CD8-positive, alpha-beta memory T cell (primary cell): ENCODE results near the gene FAM163A. TPM values are rescaled to one million over a fixed set of nuclear protein-coding genes. Genes with fewer than 3 reads are reported as not detected.
"Not testable (repeated sequence)": the region's sequence is repeated elsewhere in the genome, so short reads cannot be mapped to it uniquely, and the experiment has no call there.

Source experiments
- CTCF ChIA-PET: fragments of 350-600 bp; sonication (Branson Sonifier 250); formaldehyde crosslinking; loops from one replicate; lab custom pipeline; 2021; ENCODE audit warnings: antibody characterized with exemption; lab: Charles Lee
- POLR2A ChIA-PET: fragments of 350-600 bp; sonication (Branson Sonifier 250); formaldehyde crosslinking; loops from one replicate; lab custom pipeline; 2021; ENCODE audit warnings: antibody characterized with exemption; lab: Charles Lee
- DNase-seq, 5 donors: peaks; one replicate each; pipeline versions ENCODE4 v3.0.0 to v3.0.0-alpha.2; 2020 to 2022; ENCODE audit warnings: mixed read lengths in 1 of 5
- H3K27ac ChIP-seq: one replicate; pipeline ENCODE4 v1.7.0; 2013; ENCODE audit warnings: low read depth, mild to moderate bottlenecking, low read length, moderate library complexity
- H3K27me3 ChIP-seq: 2 replicates; pipeline ENCODE4 v1.7.0; 2013; ENCODE audit warnings: low read length, mild to moderate bottlenecking; ENCODE audit not compliant: insufficient read depth, poor library complexity, severe bottlenecking
- H3K36me3 ChIP-seq: 2 replicates; pipeline ENCODE4 v1.7.0; 2013; ENCODE audit warnings: mild to moderate bottlenecking, low read length, moderate library complexity; ENCODE audit not compliant: insufficient read depth
- H3K4me1 ChIP-seq: 2 replicates; pipeline ENCODE4 v1.7.0; 2013; ENCODE audit warnings: mild to moderate bottlenecking, low read length, moderate library complexity; ENCODE audit not compliant: insufficient read depth
- H3K4me3 ChIP-seq: 2 replicates; pipeline ENCODE4 v1.7.0; 2013; ENCODE audit warnings: mild to moderate bottlenecking, low read length
- H3K9me3 ChIP-seq: 2 replicates; pipeline ENCODE4 v1.7.0; 2013; ENCODE audit warnings: mild to moderate bottlenecking, low read length
- H3K27ac Mint-ChIP-seq, 8 donors: one replicate each; pipeline ENCODE4 v1.8.0; 2020 to 2021; ENCODE audit warnings: mixed read lengths in 8 of 8, mild to moderate bottlenecking in 6 of 8, inconsistent platforms in 3 of 8, moderate library complexity in 3 of 8
- H3K27me3 Mint-ChIP-seq, 2 donors: one replicate each; pipeline ENCODE4 v1.8.0; 2020 to 2021; ENCODE audit warnings: mixed read lengths in 2 of 2, mild to moderate bottlenecking in 1 of 2, moderate library complexity in 1 of 2
- H3K36me3 Mint-ChIP-seq, 3 donors: one replicate each; pipeline ENCODE4 v1.8.0; 2020 to 2021; ENCODE audit warnings: mixed read lengths in 3 of 3, inconsistent platforms in 1 of 3, mild to moderate bottlenecking in 1 of 3
- H3K4me1 Mint-ChIP-seq, 3 donors: one replicate each; pipeline ENCODE4 v1.8.0; 2020 to 2021; ENCODE audit warnings: mixed read lengths in 3 of 3, inconsistent platforms in 1 of 3, mild to moderate bottlenecking in 1 of 3
- H3K4me3 Mint-ChIP-seq, 7 donors: one replicate each; pipeline ENCODE4 v1.8.0; 2020 to 2021; ENCODE audit warnings: mixed read lengths in 7 of 7, mild to moderate bottlenecking in 6 of 7, moderate library complexity in 4 of 7, inconsistent platforms in 2 of 7
- H3K9me3 Mint-ChIP-seq, 5 donors: one replicate each; pipeline ENCODE4 v1.8.0; 2020 to 2022; ENCODE audit warnings: mixed read lengths in 5 of 5, mild to moderate bottlenecking in 3 of 5, moderate library complexity in 2 of 5, inconsistent platforms in 1 of 5
- polyA plus RNA-seq: library from polyadenylated mRNA; unstranded; fragments of 300-500 nt; fragmentation: Illumina TruSeq; gene quantifications from one replicate; pipeline ENCODE4 v1.2.3, GENCODE V29; 2021
- total RNA-seq, 2 experiments: library from RNA; stranded (reverse); gene quantifications; one replicate each; pipeline ENCODE4 v1.2.3, GENCODE V29; 2021

Gene FAM163A
- total and polyA plus RNA-seq, 3 experiments from 2014 or later = not detected

DNA sequence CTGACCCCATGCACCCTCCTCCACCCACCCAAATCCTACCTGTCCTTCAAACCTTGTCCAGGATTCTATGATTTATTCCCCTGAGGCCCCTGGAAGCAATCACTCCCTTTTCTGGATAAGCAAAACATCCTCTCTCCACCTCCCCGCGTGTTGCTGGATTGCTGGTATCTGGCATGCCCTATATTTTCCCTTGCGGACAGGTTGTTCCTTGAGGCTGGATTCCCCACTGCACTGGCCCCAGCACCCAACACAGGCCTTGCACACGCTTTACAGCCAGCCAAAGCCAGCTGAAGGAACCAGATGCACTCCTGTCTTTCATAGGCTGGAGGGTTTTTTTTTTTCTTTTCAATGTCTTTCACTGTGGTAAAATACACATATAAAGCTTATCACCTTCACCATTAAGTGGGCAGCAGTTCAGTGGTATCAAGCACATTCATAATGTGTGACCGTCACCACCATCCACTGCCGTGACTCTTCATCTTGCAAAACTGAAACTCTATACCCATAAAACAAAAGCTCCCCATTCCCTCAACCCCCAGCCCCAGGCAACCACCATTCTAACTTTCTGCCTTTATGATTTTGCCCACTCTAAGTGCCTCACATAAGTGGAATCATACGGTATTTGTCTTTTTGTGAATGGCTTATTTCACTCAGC lies 83.7 kb downstream of the FAM163A start:
- no peak overlapping the region for H3K27ac ChIP-seq
- no peaks in the 10 kb centered on the region for H3K27me3 ChIP-seq
- Mint-ChIP-seq H3K27me3 (peaks cover 10 to 32% of the 10 kb centered on the region in 2 donors), H3K4me3 (no peak overlapping the region), H3K27ac (no peak overlapping the region), H3K9me3 (no peaks in the 10 kb centered on the region), H3K36me3 (no peaks in the 10 kb centered on the region), H3K4me1 (peaks cover 12 to 14% (median 14%) of the 10 kb centered on the region in 3 donors)
- ChIA-PET POLR2A (no interaction called here), CTCF (interaction anchor here (1.1 to 1.8 kb wide), 2 partner anchors 12 to 17 kb away, joined by 3 to 13 read pairs; no protein-coding TSS in a partner anchor)
- no peak overlapping the region for H3K4me3 ChIP-seq
- no peaks in the 10 kb centered on the region for H3K9me3 ChIP-seq
- no peak for DNase-seq
- H3K36me3 ChIP-seq = no peaks in the 10 kb centered on the region
- peaks cover 13% of the 10 kb centered on the region for H3K4me1 ChIP-seq

DNA sequence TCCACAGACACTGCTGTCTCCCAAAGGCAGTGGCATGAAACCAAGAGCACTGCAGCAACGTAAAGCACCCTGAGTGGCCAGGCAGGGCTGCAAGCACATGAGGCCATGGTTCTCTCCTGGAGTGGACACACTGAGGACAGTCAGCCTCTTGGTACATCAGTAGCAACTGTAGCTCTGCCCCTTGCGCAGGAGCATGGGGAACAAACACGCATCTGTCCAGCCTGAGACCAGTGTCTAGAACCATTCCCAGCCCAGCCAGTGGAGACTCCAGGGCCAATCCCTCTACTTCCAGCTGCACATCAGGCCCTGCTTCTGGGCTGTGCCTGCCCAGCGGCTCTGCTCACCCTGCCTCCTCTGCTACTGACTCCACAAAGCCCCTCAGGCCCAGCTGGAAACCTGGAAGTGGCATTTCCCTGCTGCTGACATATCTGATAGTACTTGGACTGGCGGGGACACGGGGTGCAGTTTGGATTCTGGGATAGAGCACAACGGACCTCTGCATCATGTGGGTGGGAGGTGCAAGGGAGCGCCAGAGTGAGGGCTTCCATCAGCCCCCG lies 85.5 kb downstream of the FAM163A start:
- Histone ChIP-seq H3K4me1 (peaks cover 20% of the 10 kb centered on the region), H3K27ac (no peak overlapping the region), H3K4me3 (no peak overlapping the region), H3K36me3 (no peaks in the 10 kb centered on the region), H3K27me3 (no peaks in the 10 kb centered on the region), H3K9me3 (no peaks in the 10 kb centered on the region)
- Mint-ChIP-seq H3K36me3 (no peaks in the 10 kb centered on the region), H3K27me3 (peaks cover 10 to 32% of the 10 kb centered on the region in 2 donors), H3K9me3 (no peaks in the 10 kb centered on the region), H3K27ac (no peak overlapping the region), H3K4me1 (peaks cover 21 to 24% (median 22%) of the 10 kb centered on the region in 3 donors), H3K4me3 (no peak overlapping the region)
- DNase-seq = no peak
- POLR2A ChIA-PET = no interaction called here
- CTCF ChIA-PET = interaction anchor here (1.5 to 1.8 kb wide), 2 partner anchors 10 to 14 kb away, joined by 3 to 13 read pairs; no protein-coding TSS in a partner anchor

DNA sequence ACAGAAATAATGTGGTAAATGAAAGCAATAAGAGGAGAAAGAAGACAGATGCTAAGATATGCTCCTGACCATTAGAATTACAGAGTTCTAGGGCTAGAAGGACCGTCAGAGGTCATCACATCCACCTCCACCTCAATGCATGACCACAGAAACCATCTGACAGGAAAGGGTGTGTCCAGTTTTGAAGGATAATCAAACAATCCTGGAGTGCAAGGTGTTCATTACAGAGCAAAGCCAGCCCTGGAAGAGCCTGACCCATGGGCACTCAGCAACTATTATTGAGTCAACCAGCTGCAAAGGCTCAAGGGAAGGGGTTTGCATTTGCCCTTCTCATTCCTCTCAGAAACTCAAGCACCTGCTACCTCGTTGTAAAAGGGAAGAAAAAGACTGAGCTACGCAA lies 88.1 kb downstream of the FAM163A start:
- POLR2A ChIA-PET = no interaction called here

DNA sequence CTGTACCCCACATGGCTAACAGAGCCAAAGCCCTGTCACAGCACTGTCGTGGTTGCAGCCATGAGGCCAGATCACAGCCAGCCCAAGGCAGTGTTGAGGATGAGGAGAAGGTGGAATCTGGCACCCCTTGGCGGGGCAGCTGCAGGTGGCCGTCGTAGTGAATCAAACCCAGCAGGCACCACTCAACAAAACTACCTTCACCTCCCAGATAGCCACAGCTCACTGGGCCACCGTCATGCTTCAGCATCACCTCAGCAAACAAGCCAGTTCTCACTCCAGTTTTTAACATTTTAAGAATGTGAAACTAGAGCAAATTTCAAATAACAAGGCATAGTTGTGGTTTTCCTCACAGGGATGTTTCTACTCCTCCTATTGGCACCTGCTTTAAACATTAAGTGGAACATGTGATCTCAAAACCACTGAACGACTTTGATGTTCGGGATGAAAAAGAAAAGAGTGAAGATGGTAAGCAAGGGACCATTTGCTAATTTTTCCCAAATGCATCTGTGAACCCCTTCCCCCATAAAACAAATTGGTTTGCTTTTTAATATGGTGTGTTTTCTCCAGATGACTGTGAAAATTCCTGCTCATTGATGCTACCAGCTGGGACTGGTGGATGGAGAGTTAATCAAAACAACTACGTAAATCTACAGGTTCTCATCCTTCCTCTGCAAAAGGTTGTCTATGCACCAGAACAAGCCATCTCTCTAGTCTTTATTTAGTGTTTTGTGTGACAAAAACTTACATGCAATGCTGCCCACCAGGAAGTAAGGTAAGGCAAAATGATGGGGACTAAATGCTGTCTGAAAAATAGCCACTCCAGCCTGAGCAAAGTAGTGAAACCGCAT lies 89.0 kb downstream of the FAM163A start:
- peaks cover 20% of the 10 kb centered on the region for H3K4me1 ChIP-seq
- no peak overlapping the region for H3K4me3 ChIP-seq
- H3K9me3 ChIP-seq = no peaks in the 10 kb centered on the region
- peaks cover 21 to 24% (median 22%) of the 10 kb centered on the region in 3 donors for H3K4me1 Mint-ChIP-seq
- H3K36me3 Mint-ChIP-seq = peaks cover 0 to 2% (median 0%) of the 10 kb centered on the region in 3 donors
- no peaks in the 10 kb centered on the region for H3K27me3 ChIP-seq
- H3K9me3 Mint-ChIP-seq = no peaks in the 10 kb centered on the region
- DNase-seq = peak in 1 of 5 donors; percentile 54
- ChIA-PET CTCF (interaction anchor here (0.7 to 1.8 kb wide), 3 partner anchors 18 to 29 kb away, joined by 3 to 7 read pairs (median 7); no protein-coding TSS in a partner anchor), POLR2A (no interaction called here)
- peak overlapping the region in 5 of 7 donors; percentile 23 to 63 (median 42) for H3K4me3 Mint-ChIP-seq
- H3K36me3 ChIP-seq = no peaks in the 10 kb centered on the region
- H3K27ac ChIP-seq = no peak overlapping the region
- H3K27ac Mint-ChIP-seq = peak overlapping the region in 4 of 8 donors; percentile 2 to 43 (median 26)
- H3K27me3 Mint-ChIP-seq = peaks cover 2 to 17% of the 10 kb centered on the region in 2 donors

More for the DNA sequence above, 88.1 kb downstream of the FAM163A start:
- H3K36me3 ChIP-seq = no peaks in the 10 kb centered on the region
- peaks cover 20% of the 10 kb centered on the region for H3K4me1 ChIP-seq
- H3K9me3 ChIP-seq = no peaks in the 10 kb centered on the region
- Mint-ChIP-seq H3K4me3 (peak overlapping the region in 4 of 7 donors; percentile 12 to 63 (median 30)), H3K4me1 (peaks cover 21 to 24% (median 22%) of the 10 kb centered on the region in 3 donors), H3K27ac (peak overlapping the region in 5 of 8 donors; percentile 4 to 54 (median 51)), H3K9me3 (no peaks in the 10 kb centered on the region), H3K36me3 (peaks cover 0 to 2% (median 0%) of the 10 kb centered on the region in 3 donors), H3K27me3 (peaks cover 2 to 24% of the 10 kb centered on the region in 2 donors)
- no peak for DNase-seq
- H3K27ac ChIP-seq = no peak overlapping the region
- no peak overlapping the region for H3K4me3 ChIP-seq
- H3K27me3 ChIP-seq = no peaks in the 10 kb centered on the region
- CTCF ChIA-PET = interaction anchor here (1.3 to 1.8 kb wide), 2 partner anchors 17 to 22 kb away, joined by 7 read pairs; no protein-coding TSS in a partner anchor

DNA sequence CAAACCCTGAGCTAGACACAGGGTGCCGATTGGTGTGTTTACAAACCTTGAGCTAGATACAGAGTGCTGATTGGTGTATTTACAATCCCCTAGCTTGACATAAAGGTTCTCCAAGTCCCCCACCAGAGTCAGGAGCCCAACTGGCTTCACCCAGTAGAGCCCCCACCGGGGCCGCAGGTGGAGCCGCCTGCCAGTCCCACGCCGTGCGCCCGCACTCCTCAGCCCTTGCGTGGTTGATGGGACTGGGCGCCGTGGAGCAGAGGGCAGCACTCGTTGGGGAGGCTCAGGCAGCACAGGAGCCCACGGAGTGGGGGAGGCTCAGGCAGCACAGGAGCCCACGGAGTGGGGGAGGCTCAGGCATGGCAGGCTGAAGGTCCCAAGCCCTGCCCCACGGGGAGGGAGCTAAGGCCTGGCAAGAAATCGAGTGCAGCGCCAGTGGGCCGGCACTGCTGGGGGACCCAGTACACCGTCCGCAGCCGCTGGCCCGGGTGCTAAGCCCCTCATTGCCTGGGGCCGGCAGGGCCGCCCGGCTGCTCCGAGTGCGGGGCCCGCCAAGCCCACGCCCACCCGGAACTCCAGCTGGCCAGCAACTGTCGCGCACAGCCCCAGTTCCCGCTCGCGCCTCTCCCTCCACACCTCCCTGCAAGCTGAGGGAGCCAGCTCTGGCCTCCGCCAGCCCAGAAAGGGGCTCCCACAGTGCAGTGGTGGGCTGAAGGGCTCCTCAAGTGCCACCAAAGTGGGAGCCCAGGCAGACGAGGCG lies 93.8 kb downstream of the FAM163A start:
- POLR2A ChIA-PET, H3K4me1 ChIP-seq, H3K9me3 ChIP-seq, H3K27ac ChIP-seq, DNase-seq, H3K9me3 Mint-ChIP-seq, H3K4me3 Mint-ChIP-seq, H3K4me1 Mint-ChIP-seq, H3K4me3 ChIP-seq, CTCF ChIA-PET, H3K27me3 Mint-ChIP-seq, H3K36me3 ChIP-seq, H3K27me3 ChIP-seq: not testable (repeated sequence)
- Mint-ChIP-seq H3K36me3 (peaks cover 0 to 15% (median 2%) of the 10 kb centered on the region in 3 donors), H3K27ac (peak overlapping the region in 1 of 8 donors; percentile 29)

DNA sequence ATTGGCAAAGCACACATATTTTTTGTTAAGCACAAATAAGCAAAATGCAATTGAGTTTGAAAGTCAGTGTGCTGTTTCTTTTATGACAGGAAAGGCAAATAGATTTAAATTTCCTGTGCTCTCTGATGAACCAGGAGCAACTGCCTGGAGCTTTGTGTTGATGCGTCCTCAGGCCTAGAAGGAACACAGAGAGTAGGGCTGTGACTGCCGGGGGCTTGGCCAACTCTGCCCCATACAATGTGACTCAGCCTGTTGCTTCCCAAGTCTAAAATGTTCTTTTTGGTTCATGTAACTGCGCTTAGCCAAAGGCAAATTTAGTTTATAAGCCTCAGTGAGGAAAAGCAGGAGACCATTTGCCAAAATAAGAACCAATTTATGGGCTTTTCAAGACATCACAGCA lies 97.0 kb downstream of the FAM163A start:
- DNase-seq = no peak
- CTCF ChIA-PET = no interaction called here
- no peaks in the 10 kb centered on the region for H3K9me3 ChIP-seq
- H3K36me3 ChIP-seq = peaks cover 8% of the 10 kb centered on the region
- no peak overlapping the region for H3K4me3 ChIP-seq
- H3K4me3 Mint-ChIP-seq = no peak overlapping the region
- no peak overlapping the region for H3K27ac ChIP-seq
- H3K27ac Mint-ChIP-seq = no peak overlapping the region
- peaks cover 0 to 29% (median 8%) of the 10 kb centered on the region in 3 donors for H3K36me3 Mint-ChIP-seq
- no peaks in the 10 kb centered on the region for H3K4me1 ChIP-seq
- POLR2A ChIA-PET = no interaction called here
- no peaks in the 10 kb centered on the region for H3K27me3 ChIP-seq
- peaks cover 0 to 7% (median 4%) of the 10 kb centered on the region in 3 donors for H3K4me1 Mint-ChIP-seq
- no peaks in the 10 kb centered on the region for H3K27me3 Mint-ChIP-seq
- no peaks in the 10 kb centered on the region for H3K9me3 Mint-ChIP-seq

DNA sequence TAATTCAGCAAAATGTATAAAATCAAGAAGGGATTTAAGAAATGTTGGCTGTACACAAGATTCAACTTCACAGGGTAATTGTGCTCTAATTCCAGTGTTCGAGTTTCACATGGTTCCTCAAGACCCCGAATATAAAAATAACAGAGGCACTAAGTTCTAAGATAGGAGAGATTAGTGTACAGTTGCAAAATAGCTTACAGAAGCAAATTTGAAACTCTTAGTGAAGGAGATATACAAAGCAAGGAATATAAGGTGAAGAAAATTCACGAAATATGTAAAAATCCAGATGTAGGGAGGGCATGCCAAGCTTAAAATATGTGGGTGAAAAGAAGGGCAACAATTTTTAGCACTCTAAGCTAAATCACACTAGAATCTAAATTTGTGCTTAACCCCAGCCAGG lies 105.1 kb downstream of the FAM163A start:
- ChIA-PET POLR2A (no interaction called here), CTCF (interaction anchor here (0.9 kb wide), 1 partner anchor 33 kb away, joined by 3 read pairs; no protein-coding TSS in a partner anchor)
- no peak overlapping the region for H3K4me3 Mint-ChIP-seq
- Histone ChIP-seq H3K27me3 (no peaks in the 10 kb centered on the region), H3K36me3 (peaks cover 24% of the 10 kb centered on the region), H3K9me3 (no peaks in the 10 kb centered on the region), H3K4me3 (no peak overlapping the region), H3K4me1 (no peaks in the 10 kb centered on the region), H3K27ac (no peak overlapping the region)
- no peak overlapping the region for H3K27ac Mint-ChIP-seq
- peaks cover 3 to 11% (median 7%) of the 10 kb centered on the region in 3 donors for H3K4me1 Mint-ChIP-seq
- H3K9me3 Mint-ChIP-seq = no peaks in the 10 kb centered on the region
- H3K27me3 Mint-ChIP-seq = no peaks in the 10 kb centered on the region
- peaks cover 12 to 79% (median 23%) of the 10 kb centered on the region in 3 donors for H3K36me3 Mint-ChIP-seq
- DNase-seq = no peak
